Daoy (cell line): ENCODE measurements around the gene NF1. TPM values are rescaled to one million over a fixed set of nuclear protein-coding genes. Genes with fewer than 3 reads are reported as not detected.
"Not testable (repeated sequence)": the region's sequence is repeated elsewhere in the genome, so short reads cannot be mapped to it uniquely, and the experiment has no call there.

ENCODE experiments used
- DNase-seq: peaks from one replicate; pipeline ENCODE4 v3.0.0-alpha.2; 2015; ENCODE audit warnings: low read depth
- total RNA-seq: library from RNA; depleted of rRNA; stranded (reverse); fragments of >200 nt; shearing (Covaris generic); gene quantifications from 2 replicates; pipeline ENCODE4 v1.2.3, GENCODE V29; 2014

NF1 gene
- total RNA-seq, 1 experiment from 2014 or later = 30.2 TPM

GRCh38 chr17:31252741-31253140 is 158.0 kb downstream of the NF1 start:
- no peak for DNase-seq

DNA sequence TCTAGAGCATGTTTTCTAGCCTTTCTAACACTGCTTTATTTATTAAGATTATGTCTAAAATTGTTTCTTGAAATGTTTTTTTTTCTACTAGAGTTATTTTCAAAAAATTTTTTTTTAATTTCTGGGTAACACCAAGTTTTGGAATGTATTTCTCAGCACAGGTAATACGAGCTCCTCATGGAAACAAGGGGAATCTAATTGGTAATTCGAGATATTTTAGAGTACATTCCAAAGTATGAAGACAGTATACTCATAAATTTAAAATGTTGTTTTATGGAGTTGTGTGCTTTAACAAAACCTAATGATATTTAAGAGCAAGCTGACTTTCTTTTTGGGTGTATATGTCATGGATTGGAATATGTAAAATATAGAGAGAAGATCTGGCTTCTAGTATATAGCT is 159.9 kb downstream of the NF1 start:
- DNase-seq = no peak

DNA sequence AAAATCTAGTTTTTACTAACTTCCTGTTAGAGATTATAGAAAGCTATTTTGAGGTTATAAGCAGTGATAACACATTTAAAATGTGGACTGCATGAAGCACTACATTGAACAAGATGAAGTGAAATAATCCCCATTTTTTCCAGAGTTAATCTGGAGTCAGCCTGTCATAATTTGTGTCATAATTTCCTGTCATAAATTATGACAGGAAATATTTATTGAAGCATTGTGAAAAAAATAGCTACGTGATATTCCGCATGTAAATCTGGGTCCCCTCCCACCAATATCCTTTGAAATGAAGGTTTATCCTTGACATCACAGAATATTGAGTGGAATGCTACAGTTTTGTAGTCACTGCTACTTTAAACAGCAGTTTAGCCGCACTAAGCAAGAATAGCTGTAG is 162.2 kb downstream of the NF1 start:
- DNase-seq = no peak

DNA sequence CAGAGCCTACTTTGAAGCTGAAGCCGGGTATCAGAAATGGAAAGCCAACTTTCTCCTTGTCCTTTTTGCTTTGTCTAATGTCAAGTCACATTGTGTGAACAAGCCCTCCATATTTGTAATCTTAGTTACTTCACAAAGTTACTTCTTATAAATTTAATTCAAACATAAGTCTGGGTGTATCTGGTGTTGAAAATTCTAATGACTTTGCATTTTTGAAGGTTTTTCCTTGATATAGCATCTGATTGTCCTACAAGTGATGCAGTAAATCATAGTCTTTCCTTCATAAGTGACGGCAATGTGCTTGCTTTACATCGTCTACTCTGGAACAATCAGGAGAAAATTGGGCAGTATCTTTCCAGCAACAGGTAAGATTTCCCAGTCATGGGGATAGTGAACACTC is 165.4 kb downstream of the NF1 start:
- DNase-seq = no peak

- no peak for DNase-seq
Observed at GRCh38 chr17:31261601-31262000, 166.8 kb downstream of the NF1 start.

GRCh38 chr17:31262923-31263322 is 168.1 kb downstream of the NF1 start:
- DNase-seq = not testable (repeated sequence)

DNA sequence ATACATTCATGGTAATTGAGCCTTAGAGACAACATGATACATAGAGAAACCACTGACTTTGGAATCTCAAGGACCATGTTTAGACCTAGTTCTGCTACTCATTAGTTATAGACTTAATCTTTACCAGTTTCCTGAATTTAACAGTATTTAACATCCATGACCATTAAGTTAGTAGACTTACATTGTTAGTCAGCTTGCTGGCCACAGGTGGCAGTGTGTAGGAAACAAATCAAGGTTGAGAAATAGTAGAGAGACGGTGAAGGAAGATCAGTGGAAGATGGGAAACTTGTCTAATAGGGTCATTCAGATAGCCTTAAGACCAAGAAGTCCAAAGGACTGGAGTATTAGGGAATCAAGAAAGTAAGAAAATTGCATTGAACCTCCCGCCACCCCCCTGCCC is 171.3 kb downstream of the NF1 start:
- DNase-seq = no peak

GRCh38 chr17:31269036-31269577 is 174.3 kb downstream of the NF1 start:
- DNase-seq = no peak

DNA sequence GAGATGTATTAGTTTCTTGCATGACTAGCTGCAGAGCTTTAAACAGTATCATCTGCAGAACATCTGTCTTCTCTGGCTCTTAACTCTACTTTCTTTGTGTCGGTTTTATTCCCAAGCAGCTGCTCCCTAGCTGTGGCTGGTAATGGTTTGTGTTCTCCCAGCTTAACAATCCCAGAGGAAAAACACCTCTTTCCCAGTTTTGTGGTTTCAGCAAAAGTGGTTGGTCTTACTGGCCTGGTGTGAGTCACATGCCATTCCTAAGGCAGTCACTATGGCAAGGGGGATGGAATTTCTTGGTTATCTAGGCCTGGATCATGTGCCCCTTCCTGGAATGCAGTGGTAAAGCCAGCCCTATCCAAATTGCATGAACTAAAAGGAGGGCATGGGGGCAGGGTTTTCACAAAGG is 174.8 kb downstream of the NF1 start:
- peak; percentile 96 for DNase-seq

GRCh38 chr17:31272236-31272635 is 177.5 kb downstream of the NF1 start:
- DNase-seq = no peak

- no peak for DNase-seq
Observed at GRCh38 chr17:31272803-31273202, 178.0 kb downstream of the NF1 start.

- no peak for DNase-seq
Observed at GRCh38 chr17:31273516-31273915, 178.7 kb downstream of the NF1 start.

GRCh38 chr17:31274252-31274651 is 179.5 kb downstream of the NF1 start:
- no peak for DNase-seq

DNA sequence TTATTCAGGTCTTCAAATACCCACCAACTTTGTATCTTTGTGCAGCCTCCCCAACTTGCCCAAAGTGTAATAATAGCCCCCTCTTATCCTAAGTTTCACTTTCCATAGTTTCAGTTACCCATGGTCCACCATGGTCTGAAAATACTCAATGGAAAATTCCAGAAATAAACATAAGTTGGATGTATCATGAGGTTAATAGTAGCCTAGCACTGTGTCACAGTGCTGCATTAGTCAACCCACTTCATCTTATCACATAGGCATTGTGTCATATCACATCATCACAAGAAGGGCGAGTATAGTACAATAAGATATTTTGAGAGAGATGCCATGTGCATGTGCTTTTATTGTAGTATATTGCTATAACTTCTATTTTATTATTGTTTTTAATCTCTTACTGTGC is 180.3 kb downstream of the NF1 start:
- DNase-seq = no peak

DNA sequence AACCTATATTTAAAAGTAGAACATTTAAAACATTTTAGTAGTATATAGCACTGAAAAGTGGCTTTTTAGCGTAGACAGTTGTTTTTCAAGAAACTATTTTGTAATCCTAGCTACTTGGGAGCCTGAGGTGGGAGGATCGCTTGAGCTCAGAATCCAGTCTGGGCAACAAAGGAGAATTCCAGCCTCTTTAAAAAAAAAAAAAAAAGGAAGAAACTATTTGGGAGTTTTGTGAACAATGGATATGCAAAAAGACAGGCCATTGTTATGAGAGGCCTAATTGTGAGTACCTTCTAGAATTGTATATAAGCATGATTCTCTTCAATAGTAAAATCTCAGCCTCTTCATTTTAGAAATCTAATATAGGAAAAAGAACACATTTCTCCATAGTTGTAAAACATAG is 184.6 kb downstream of the NF1 start:
- DNase-seq = no peak

DNA sequence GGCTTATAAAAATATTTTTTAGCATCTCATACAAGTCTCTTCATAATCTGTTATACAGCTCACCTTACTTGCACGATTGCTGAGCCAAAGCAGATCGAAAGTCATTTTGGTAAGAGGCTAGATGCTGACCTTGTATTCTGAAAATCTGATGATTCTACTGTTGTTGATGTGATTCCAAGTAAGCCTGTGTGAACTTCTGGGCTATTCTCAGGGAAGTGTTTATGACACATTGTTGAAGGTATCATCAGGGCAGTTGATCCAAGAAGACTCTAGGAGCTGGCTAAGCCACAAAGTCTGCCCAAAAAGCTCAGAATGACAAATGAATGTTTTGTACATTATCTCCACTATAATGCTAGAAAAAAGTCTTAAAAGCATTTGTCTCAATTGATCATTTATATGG is 186.3 kb downstream of the NF1 start:
- DNase-seq = no peak

DNA sequence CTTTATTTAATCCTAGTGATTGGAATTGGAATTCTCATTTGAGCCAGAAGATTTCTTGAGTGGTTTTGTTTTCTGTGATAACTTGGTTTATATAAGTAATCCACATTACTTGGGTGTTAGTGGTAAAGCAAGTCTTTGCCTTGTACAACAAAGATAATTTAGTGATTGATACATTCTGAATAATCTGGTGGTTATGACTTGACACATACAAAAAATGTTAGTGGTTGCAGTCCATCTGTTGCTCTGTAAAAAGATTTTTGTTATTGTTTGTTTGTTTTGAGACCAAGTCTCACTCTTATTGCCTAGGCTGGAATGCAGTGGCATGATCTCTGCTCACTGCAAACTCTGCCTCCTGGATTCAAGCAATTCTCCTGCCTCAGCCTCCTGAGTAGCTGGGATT is 189.1 kb downstream of the NF1 start:
- no peak for DNase-seq

DNA sequence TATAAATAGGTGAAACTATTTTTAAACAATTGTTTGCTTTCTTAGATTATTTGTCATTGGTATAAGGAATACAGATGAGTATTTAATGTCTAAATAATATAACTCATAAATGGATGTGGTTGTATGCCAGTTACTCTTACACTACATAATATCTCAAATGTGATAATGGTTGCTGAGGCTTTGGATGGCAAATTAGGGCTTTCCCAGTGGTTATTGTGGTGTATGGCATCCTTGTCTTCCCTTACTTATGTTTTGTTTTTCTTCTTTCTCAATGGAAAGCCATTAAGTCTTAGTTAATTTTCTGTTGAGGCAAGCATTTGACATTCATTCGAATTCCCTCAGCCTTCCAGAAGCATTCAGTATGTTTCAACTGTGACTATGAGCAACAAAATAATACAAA is 191.8 kb downstream of the NF1 start:
- no peak for DNase-seq

GRCh38 chr17:31287932-31288331 is 193.2 kb downstream of the NF1 start:
- not testable (repeated sequence) for DNase-seq

DNA sequence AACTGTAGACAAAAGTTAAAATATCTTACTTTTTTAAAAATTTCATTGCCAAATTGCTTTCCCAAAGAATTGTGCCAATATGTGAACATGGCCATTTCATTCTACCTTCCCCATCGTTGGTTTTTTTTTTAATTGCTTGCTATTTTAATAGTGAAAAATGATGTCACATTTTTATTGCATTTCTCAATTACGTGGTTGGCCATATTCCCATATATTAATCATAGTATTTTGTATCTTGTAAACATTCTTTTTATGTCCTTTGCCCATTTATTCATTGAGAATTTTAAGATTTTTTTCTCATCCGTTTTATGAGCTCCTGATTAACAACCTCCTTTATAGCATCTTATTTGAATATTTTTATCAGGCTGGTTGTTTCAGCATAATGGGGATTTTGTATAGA is 195.0 kb downstream of the NF1 start:
- no peak for DNase-seq

DNA sequence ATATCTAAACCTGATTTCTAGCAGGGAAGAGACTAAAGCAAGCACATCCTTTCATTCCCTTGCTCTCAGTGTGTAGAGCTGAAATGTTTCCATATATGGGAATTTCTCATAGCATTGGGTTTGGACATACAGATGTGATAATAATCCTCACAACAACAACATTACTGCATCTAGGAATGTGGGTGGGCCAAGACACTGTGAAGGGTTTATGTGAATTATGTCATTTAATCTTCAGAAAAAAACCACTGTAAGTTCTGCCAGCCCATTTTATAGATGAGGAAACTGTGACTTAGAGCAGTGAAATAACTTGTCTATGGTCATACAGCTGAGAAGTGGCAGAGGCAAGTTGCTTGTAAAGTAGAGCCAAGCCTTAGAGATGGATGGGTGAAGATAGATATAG is 197.0 kb downstream of the NF1 start:
- DNase-seq = no peak

GRCh38 chr17:31293581-31293980 is 198.8 kb downstream of the NF1 start:
- no peak for DNase-seq

- DNase-seq = no peak
Observed at GRCh38 chr17:31294231-31294630, 199.5 kb downstream of the NF1 start.

GRCh38 chr17:31294820-31295488 is 200.2 kb downstream of the NF1 start:
- no peak for DNase-seq
